ENCODE results near the gene MC2R.
"Not testable (repeated sequence)": the region's sequence is repeated elsewhere in the genome, so short reads cannot be mapped to it uniquely, and the experiment has no call there.

MC2R gene

DNA sequence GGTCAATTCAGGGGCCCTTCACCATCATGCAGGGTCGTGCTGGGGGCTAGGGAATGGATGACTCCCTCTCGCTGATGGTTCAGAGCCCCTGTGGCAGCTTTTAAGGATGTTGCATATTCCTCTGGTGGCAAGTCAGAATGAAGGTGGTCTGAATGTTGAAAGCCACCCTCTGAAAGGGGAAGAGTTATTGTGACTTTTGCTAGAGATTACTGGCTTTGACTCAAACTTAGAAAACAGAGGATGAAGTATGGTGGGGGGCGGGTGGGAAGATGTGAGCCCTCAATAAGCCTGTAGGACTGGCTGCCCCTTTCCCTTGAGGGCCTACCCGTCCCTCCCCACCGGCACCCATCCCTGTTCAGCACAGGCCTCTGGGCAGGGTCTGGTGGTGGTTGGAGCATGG is 23.2 kb downstream of the MC2R start:
- DNase-seq (ENCODE audit: low spot score), result no peak

DNA sequence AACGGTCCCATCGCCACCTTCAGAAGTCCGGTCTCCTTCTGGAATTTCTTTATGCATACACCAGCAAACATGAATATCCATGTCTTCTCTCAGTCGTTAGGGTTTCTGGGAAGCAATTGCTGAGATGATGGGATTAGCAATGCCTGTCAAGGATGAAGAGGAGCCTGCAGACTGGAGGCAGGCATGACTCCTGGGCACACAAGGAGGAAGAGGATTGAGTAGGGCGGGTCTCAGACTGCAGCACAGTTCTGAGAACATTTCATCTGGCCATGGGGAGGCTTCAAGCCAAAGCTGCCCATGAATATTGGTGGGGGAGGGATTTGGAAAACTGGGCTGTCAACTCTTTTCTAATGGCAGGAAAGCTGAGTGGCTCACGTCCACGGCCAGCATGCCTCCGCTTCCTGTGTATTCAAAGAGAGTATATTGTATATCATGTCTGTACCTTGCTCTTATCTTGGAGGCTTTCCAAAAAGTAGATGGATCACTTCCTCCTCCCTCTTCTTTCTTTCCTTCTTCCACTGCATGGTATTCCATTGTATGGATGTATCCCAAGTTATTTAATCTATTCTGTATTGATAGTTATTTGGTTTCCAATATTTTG is 24.5 kb downstream of the MC2R start:
- no peak for DNase-seq (ENCODE audit: low spot score)

DNA sequence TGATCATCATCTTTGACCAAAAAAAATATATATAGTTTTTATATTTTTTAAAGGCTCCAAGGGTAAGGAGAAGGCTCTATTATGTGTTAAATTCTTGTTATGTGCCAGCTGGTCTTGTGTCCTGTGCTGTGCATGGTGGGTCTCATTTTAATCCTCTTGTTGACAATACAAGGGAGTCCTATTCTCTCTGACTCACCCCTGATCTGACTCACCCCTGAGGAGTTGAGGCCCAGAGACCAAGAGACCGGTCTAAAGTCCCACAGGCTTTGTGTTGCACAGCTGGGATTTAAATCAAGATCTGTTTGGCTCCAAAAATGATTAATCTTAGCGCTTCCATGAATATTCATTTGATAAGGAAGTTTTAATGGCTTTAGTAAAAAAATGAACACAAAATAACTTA is 25.7 kb downstream of the MC2R start:
- DNase-seq (ENCODE audit: low spot score), result no peak

- no peak for DNase-seq (ENCODE audit: low spot score)
Measured at GRCh38 chr18:13888191-13888716, 27.1 kb downstream of the MC2R start.

DNA sequence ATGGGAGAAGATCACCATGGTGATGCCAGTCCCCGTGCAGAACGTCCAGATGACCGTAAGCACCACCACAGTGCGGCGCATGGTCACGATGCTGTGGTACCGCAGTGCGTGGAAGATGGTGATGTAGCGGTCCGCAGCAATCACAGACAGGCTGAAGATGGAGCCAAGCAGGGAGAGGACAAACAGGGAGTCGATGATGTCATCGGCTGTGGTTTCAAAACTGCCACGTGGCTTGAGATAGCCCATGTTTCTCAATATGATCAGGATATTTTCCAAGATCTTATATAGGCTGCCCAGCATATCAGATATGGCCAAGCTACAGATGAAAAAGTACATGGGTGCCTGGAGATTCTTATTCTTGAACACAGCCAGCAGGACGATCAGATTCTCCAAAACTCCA is 30.3 kb downstream of the MC2R start:
- no peak for DNase-seq (ENCODE audit: low spot score)

DNA sequence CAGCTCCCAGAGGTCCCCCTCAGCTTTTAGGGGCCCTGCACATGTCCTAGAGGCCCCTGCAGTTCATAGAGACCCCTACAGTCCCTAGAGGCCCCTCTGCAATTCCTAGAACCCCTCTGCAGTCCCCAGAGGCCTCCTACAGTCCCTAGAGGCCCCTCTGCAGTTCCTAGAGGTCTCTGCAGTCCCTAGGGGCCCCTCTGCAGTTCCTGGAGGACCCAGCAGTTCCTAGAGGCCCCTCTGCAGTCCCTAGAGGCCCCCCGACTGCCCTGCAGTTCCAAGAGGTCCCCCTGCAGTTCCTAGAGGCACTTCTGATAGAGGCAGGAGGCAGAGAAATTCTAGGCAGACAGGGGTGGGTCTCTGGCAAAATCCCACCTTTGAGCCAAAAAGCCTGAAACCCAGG is 35.4 kb downstream of the MC2R start:
- no peak for DNase-seq (ENCODE audit: low spot score)

- no peak for DNase-seq (ENCODE audit: low spot score)
Measured at GRCh38 chr18:13879492-13879891, 35.8 kb downstream of the MC2R start.

DNA sequence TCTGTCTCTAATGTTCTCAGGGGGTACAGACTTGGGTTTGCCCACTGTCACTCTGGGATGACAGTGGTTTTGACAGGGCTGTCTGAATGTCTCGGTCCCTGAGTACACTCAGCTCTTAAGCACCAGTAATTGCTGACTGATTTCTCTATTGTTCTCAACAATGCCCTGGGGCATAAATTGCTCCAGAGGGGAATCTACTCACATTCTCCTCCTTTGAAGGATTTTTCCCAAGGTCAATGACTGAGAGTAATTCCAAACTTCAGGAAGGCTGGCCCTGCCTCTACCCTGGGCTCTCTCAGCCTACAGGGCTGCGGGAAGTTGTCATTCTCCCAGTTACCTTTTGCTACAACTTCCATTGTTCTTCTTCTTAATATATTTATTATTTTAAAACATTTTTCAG is 36.5 kb downstream of the MC2R start:
- no peak for DNase-seq (ENCODE audit: low spot score)

DNA sequence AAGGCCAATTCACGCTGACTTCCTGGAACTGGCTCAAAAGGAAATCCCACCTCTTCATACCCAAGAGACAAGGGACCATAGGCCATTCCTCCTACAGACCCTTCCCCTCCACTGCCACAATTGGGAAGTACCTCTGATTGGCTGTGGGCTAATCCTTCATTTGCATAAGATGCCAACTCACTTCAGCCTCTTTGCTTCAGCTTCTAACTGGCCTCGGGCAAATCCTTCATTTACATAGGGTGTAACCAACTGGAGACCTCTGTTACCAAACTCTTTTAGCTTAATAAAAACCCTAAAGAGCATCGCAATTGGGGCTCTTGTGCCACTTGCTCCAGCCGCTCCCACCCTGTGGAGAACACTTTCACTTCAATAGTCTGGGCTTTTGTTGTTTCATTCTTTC is 38.2 kb downstream of the MC2R start:
- DNase-seq (ENCODE audit: low spot score), result no peak

GRCh38 chr18:13874558-13874957 is 40.8 kb downstream of the MC2R start:
- no peak for DNase-seq (ENCODE audit: low spot score)

DNA sequence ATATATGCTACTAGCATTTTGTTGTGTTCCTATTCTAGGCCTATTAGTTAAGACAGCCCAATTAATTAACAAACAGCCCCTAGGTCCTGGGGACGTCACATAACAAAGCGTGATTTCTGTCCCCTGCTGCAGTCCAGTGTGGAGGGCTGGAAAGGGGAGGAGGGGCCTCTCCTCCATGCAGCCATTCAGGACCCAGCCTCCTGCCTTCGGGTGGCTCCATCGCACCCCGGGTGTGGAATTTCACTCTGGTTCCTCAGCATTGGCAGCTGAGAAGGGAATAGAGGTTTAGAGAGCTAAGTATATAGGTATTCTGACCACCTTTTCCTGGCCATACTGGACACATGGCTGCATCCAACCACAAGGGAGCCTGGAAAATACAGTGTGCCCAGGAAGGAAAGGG is 42.4 kb downstream of the MC2R start:
- no peak for DNase-seq (ENCODE audit: low spot score)

- no peak for DNase-seq (ENCODE audit: low spot score)
Measured at GRCh38 chr18:13872373-13872772, 43.0 kb downstream of the MC2R start.

DNA sequence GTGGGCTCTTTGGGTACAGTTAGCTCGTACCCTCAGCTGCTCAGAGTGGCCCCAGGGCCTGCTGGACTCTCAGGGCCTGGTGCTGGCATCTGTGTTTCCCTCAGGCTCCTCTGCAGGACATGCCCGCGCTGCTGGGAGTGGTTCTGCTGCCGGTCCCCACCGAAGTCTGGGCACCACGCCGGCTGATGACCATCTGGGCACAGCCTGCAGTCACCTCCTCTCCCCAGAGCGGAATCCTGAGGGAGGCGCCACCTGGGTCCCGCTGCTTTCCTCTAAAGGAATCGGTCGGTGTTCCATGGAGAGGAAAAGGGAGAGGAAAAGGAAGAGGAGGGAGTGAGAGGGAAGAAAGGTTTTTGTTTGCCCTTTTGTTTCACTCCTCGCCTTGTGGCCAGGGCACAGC is 43.6 kb downstream of the MC2R start:
- no peak for DNase-seq (ENCODE audit: low spot score)

- DNase-seq (ENCODE audit: low spot score), result no peak
Measured at GRCh38 chr18:13868501-13869271, 46.6 kb downstream of the MC2R start.

GRCh38 chr18:13862898-13863297 is 52.4 kb downstream of the MC2R start:
- DNase-seq (ENCODE audit: low spot score), result not testable (repeated sequence)

GRCh38 chr18:13849791-13850190 is 65.5 kb downstream of the MC2R start:
- no peak for DNase-seq (ENCODE audit: low spot score)

DNA sequence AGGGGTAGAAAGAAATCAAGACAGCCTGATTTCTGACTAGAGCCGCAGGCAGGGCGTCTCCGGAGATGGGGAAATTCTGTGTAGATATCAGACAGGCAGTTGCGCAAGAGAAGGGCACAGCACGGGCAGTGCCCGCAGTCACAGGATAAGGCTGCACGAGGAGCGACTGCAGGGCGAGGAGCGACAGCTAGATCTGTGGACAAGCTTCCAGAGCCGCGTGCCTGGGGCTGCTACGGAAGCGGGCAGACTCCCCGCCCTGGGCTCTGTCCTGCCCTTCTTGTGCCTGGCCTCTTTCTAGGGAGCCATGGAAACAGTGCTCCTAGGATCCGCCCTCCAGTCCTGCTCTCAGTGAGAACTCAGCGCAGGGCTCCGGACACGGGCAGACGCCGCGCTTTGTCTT is 78.8 kb downstream of the MC2R start:
- no peak for DNase-seq (ENCODE audit: low spot score)

DNA sequence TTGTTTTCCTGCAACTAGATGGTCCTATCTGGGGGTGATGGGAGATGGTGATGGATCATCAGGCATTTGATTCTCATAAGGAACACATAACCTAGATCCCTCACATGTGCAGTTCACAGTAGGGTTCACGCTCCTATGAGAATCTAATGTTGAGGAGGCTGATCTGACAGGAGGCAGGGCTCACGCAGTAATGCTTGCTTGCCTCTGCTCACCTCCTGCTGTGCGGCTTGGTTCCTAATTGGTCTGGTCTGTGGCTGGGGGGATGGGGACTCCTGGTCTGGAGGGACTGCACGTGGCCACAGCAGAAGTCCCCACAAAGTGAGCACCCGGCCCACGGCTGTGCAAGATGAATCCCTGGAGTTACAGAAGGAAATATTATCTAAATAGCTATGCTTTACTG is 80.1 kb downstream of the MC2R start:
- DNase-seq (ENCODE audit: low spot score), result no peak

GRCh38 chr18:13834496-13835015 is 80.8 kb downstream of the MC2R start:
- DNase-seq (ENCODE audit: low spot score), result no peak
